ENCODE data around the gene IFNE. TPM values are rescaled to one million over a fixed set of nuclear protein-coding genes. Genes with fewer than 3 reads are reported as not detected.

IFNE gene
- total RNA-seq, 4 donors from 2014 or later, result 0.67 to 2.1 (median 1.3) TPM

GRCh38 chr9:21519855-21520434, 37.8 kb upstream of the IFNE start:
- intact Hi-C loops (cut with DNase I), result no loop called here
- Histone ChIP-seq H3K4me3 (replicated peaks in 1 of 3) (no peak overlapping the region), H3K36me3 (no peaks in the 10 kb centered on the region), H3K27me3 (no peaks in the 10 kb centered on the region), H3K4me1 (no peaks in the 10 kb centered on the region), H3K9me3 (no peaks in the 10 kb centered on the region), H3K27ac (no peak overlapping the region)
- TF ChIP-seq POLR2A (IDR thresholded peaks at IDR 0.05), result no peak
- TF ChIP-seq, protein P1, sequence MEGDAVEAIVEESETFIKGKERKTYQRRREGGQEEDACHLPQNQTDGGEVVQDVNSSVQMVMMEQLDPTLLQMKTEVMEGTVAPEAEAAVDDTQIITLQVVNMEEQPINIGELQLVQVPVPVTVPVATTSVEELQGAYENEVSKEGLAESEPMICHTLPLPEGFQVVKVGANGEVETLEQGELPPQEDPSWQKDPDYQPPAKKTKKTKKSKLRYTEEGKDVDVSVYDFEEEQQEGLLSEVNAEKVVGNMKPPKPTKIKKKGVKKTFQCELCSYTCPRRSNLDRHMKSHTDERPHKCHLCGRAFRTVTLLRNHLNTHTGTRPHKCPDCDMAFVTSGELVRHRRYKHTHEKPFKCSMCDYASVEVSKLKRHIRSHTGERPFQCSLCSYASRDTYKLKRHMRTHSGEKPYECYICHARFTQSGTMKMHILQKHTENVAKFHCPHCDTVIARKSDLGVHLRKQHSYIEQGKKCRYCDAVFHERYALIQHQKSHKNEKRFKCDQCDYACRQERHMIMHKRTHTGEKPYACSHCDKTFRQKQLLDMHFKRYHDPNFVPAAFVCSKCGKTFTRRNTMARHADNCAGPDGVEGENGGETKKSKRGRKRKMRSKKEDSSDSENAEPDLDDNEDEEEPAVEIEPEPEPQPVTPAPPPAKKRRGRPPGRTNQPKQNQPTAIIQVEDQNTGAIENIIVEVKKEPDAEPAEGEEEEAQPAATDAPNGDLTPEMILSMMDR (IDR thresholded peaks at IDR 0.05), result no peak
- DNase-seq, result no peak
- WGBS, 2 donors, result 92 to 94% methylated on average over 2 of the region's 2 CpGs

- TF ChIP-seq, protein P1 (IDR thresholded peaks at IDR 0.05), result no peak
- no peak for TF ChIP-seq POLR2A (IDR thresholded peaks at IDR 0.05)
- no peaks in the 10 kb centered on the region for H3K4me1 ChIP-seq
- intact Hi-C loops (cut with DNase I), result no loop called here
- WGBS, 2 donors, result 91 to 95% methylated on average over 3 of the region's 3 CpGs
- no peak overlapping the region for H3K27ac ChIP-seq
- no peak for DNase-seq
- H3K27me3 ChIP-seq, result no peaks in the 10 kb centered on the region
- H3K36me3 ChIP-seq, result no peaks in the 10 kb centered on the region
- no peak overlapping the region for H3K4me3 ChIP-seq (replicated peaks in 1 of 3)
- H3K9me3 ChIP-seq, result no peaks in the 10 kb centered on the region
Observed at GRCh38 chr9:21516796-21517195, 34.7 kb upstream of the IFNE start.

DNA sequence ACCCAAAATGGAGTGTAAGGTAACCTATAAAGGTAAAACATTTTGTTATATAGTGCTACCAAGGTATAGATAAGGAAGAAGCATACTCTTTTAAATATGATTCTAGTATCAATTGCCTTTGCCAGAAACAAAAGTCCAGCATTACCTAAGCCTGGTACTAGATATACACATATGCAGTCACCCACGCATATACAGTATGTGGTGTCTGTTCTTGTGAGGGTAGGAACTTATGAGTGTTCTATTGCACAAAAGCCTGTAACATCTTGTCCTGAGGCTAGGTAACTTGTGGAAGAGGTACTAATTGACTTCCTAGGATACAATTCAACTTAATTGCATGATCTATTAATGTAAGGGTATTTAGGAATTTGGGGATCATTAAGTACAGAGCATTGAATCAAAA, 31.3 kb upstream of the IFNE start:
- no peak for TF ChIP-seq POLR2A (IDR thresholded peaks at IDR 0.05)
- TF ChIP-seq, protein P1 (IDR thresholded peaks at IDR 0.05), result no peak
- Histone ChIP-seq H3K4me1 (no peaks in the 10 kb centered on the region), H3K27ac (no peak overlapping the region), H3K9me3 (no peaks in the 10 kb centered on the region), H3K27me3 (no peaks in the 10 kb centered on the region), H3K4me3 (replicated peaks in 1 of 3) (no peak overlapping the region), H3K36me3 (no peaks in the 10 kb centered on the region)
- DNase-seq, result no peak
- WGBS, 2 donors, result 96 to 97% methylated on average over 1 of the region's 1 CpG
- intact Hi-C loops (cut with DNase I), result no loop called here

- Histone ChIP-seq H3K36me3 (no peaks in the 10 kb centered on the region), H3K27me3 (no peaks in the 10 kb centered on the region), H3K4me3 (replicated peaks in 1 of 3) (no peak overlapping the region), H3K4me1 (no peaks in the 10 kb centered on the region), H3K9me3 (no peaks in the 10 kb centered on the region), H3K27ac (no peak overlapping the region)
- whole genome bisulfite sequencing, 2 donors, result 28 to 56% methylated on average over 1 of the region's 1 CpG
- intact Hi-C loops (cut with DNase I), result no loop called here
- no peak for TF ChIP-seq POLR2A (IDR thresholded peaks at IDR 0.05)
- TF ChIP-seq, protein P1 (IDR thresholded peaks at IDR 0.05), result no peak
- no peak for DNase-seq
Observed at GRCh38 chr9:21510806-21511205, 28.7 kb upstream of the IFNE start.

DNA sequence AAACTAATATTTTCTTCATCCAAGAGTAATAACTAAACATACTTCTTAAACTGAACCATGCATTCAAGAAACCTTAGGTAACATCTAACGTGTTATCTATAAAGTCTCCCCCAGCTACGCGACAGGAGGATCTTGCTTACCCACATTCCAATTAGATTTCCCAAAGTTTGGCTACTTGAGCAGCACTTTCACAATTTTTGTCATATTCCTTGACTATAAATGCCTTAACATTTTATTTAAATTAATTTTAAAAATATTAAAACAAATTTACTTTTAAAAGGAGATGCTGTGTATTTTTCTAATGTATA, 25.3 kb upstream of the IFNE start:
- no peak overlapping the region for H3K27ac ChIP-seq
- TF ChIP-seq, protein P1 (IDR thresholded peaks at IDR 0.05), result no peak
- no peak for TF ChIP-seq POLR2A (IDR thresholded peaks at IDR 0.05)
- 89 to 98% methylated on average over 3 of the region's 3 CpGs for whole genome bisulfite sequencing, 2 donors
- no peaks in the 10 kb centered on the region for H3K4me1 ChIP-seq
- DNase-seq, result no peak
- no peaks in the 10 kb centered on the region for H3K9me3 ChIP-seq
- no peak overlapping the region for H3K4me3 ChIP-seq (replicated peaks in 1 of 3)
- intact Hi-C loops (cut with DNase I), result no loop called here
- no peaks in the 10 kb centered on the region for H3K36me3 ChIP-seq
- no peaks in the 10 kb centered on the region for H3K27me3 ChIP-seq
